ENCODE measurements around the gene DCN. TPM values are rescaled to one million over a fixed set of nuclear protein-coding genes. Genes with fewer than 3 reads are reported as not detected.

The DCN gene
- total RNA-seq, 2 experiments from 2014 or later = not detected

DNA sequence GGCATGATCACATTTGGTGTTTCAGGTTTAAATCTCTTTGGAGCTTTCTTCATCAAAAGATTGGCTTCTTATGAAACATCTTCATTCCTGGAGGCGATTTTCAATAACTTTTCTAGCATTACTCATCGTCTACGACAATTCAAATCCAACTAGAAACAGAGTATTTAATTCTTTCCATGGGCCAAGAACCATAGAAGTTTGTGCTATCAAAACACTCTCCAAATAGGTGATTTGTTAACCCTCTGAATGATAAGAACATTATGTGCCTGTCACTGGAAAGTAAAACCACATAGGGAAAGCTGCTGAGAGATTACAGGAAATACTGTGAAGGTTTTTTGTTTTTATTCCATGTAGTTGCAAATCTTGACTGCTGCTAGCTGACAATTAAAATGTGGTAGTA is 6.9 kb upstream of the DCN start:
- no peaks in the 10 kb centered on the region for H3K36me3 ChIP-seq (ENCODE audit: insufficient read depth, low read length)
- no peak for TF ChIP-seq EZH2phosphoT487 (IDR thresholded peaks at IDR 0.05; ENCODE audit: borderline replicate concordance, low read depth, low read length)
- TF ChIP-seq, protein P1, sequence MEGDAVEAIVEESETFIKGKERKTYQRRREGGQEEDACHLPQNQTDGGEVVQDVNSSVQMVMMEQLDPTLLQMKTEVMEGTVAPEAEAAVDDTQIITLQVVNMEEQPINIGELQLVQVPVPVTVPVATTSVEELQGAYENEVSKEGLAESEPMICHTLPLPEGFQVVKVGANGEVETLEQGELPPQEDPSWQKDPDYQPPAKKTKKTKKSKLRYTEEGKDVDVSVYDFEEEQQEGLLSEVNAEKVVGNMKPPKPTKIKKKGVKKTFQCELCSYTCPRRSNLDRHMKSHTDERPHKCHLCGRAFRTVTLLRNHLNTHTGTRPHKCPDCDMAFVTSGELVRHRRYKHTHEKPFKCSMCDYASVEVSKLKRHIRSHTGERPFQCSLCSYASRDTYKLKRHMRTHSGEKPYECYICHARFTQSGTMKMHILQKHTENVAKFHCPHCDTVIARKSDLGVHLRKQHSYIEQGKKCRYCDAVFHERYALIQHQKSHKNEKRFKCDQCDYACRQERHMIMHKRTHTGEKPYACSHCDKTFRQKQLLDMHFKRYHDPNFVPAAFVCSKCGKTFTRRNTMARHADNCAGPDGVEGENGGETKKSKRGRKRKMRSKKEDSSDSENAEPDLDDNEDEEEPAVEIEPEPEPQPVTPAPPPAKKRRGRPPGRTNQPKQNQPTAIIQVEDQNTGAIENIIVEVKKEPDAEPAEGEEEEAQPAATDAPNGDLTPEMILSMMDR (conservative IDR thresholded peaks at IDR 0.05; ENCODE audit: low read length) = no peak
- no peak overlapping the region for H3K4me2 ChIP-seq (ENCODE audit: low read length)
- intact Hi-C loops (cut with micrococcal nuclease; ENCODE audit: unreplicated experiment) = no loop called here
- no peak overlapping the region for H2AFZ ChIP-seq (ENCODE audit: low read length)
- H4K20me1 ChIP-seq (ENCODE audit: insufficient read depth, low read length) = no peaks in the 10 kb centered on the region
- H3K4me1 ChIP-seq (ENCODE audit: insufficient read depth, low read length, poor library complexity, severe bottlenecking) = no peaks in the 10 kb centered on the region
- no peak overlapping the region for H3K27ac ChIP-seq (ENCODE audit: low read depth, low read length, poor library complexity, severe bottlenecking)
- no peak overlapping the region for H3K4me3 ChIP-seq (ENCODE audit: low read depth, low read length, poor library complexity, severe bottlenecking)
- no peaks in the 10 kb centered on the region for H3K9me3 ChIP-seq (ENCODE audit: low read length)
- no peaks in the 10 kb centered on the region for H3K79me2 ChIP-seq (ENCODE audit: insufficient read depth, low read depth, low read length)
- no peak for DNase-seq (ENCODE audit: low spot score)
- CTCF ChIA-PET (ENCODE audit: unreplicated experiment) = no interaction called here
- no peaks in the 10 kb centered on the region for H3K9me2 ChIP-seq (ENCODE audit: insufficient read depth, low read length)
- no TSS peak for BruUV-seq (replicated peaks)
- POLR2A ChIA-PET = no interaction called here

GRCh38 chr12:91188778-91189177 is 6.2 kb upstream of the DCN start:
- Histone ChIP-seq H3K4me2 (ENCODE audit: low read length) (no peak overlapping the region), H3K9me3 (ENCODE audit: low read length) (no peaks in the 10 kb centered on the region), H3K4me3 (ENCODE audit: low read depth, low read length, poor library complexity, severe bottlenecking) (no peak overlapping the region), H3K9me2 (ENCODE audit: insufficient read depth, low read length) (no peaks in the 10 kb centered on the region), H3K4me1 (ENCODE audit: insufficient read depth, low read length, poor library complexity, severe bottlenecking) (no peaks in the 10 kb centered on the region), H4K20me1 (ENCODE audit: insufficient read depth, low read length) (no peaks in the 10 kb centered on the region), H2AFZ (ENCODE audit: low read length) (no peak overlapping the region), H3K36me3 (ENCODE audit: insufficient read depth, low read length) (no peaks in the 10 kb centered on the region), H3K27ac (ENCODE audit: low read depth, low read length, poor library complexity, severe bottlenecking) (no peak overlapping the region), H3K79me2 (ENCODE audit: insufficient read depth, low read depth, low read length) (no peaks in the 10 kb centered on the region)
- BruUV-seq (replicated peaks) = no TSS peak
- intact Hi-C loops (cut with micrococcal nuclease; ENCODE audit: unreplicated experiment) = no loop called here
- POLR2A ChIA-PET = no interaction called here
- CTCF ChIA-PET (ENCODE audit: unreplicated experiment) = no interaction called here
- DNase-seq (ENCODE audit: low spot score) = no peak
- TF ChIP-seq EZH2phosphoT487 (IDR thresholded peaks at IDR 0.05; ENCODE audit: borderline replicate concordance, low read depth, low read length) = no peak
- TF ChIP-seq, protein P1 (conservative IDR thresholded peaks at IDR 0.05; ENCODE audit: low read length) = no peak

DNA sequence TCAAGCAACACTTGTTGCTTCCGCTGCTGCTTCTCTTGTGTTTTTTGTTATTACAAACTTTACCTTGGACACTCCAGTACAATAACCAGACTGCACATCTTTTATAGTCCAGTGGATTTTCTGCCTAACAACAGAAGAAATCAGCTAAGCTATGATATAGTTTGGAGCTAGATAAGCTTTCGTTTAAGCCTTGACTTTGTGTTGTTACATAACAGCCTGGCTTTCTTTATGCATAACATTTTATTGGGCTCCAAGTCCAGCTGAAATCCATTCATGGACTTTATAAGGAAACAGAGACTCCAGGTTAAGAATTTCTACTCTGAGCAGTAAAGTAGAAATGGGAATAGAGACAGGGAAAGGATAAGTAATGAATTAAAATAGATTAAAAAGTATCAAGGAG is 3.5 kb upstream of the DCN start:
- Histone ChIP-seq H3K27ac (ENCODE audit: low read depth, low read length, poor library complexity, severe bottlenecking) (no peak overlapping the region), H3K4me2 (ENCODE audit: low read length) (no peak overlapping the region), H3K4me3 (ENCODE audit: low read depth, low read length, poor library complexity, severe bottlenecking) (no peak overlapping the region), H3K9me3 (ENCODE audit: low read length) (no peaks in the 10 kb centered on the region), H3K36me3 (ENCODE audit: insufficient read depth, low read length) (no peaks in the 10 kb centered on the region), H4K20me1 (ENCODE audit: insufficient read depth, low read length) (no peaks in the 10 kb centered on the region), H3K79me2 (ENCODE audit: insufficient read depth, low read depth, low read length) (no peaks in the 10 kb centered on the region), H2AFZ (ENCODE audit: low read length) (no peak overlapping the region), H3K4me1 (ENCODE audit: insufficient read depth, low read length, poor library complexity, severe bottlenecking) (no peaks in the 10 kb centered on the region), H3K9me2 (ENCODE audit: insufficient read depth, low read length) (no peaks in the 10 kb centered on the region)
- POLR2A ChIA-PET = no interaction called here
- BruUV-seq (replicated peaks) = no TSS peak
- TF ChIP-seq, protein P1 (conservative IDR thresholded peaks at IDR 0.05; ENCODE audit: low read length) = no peak
- TF ChIP-seq EZH2phosphoT487 (IDR thresholded peaks at IDR 0.05; ENCODE audit: borderline replicate concordance, low read depth, low read length) = no peak
- intact Hi-C loops (cut with micrococcal nuclease; ENCODE audit: unreplicated experiment) = no loop called here
- no peak for DNase-seq (ENCODE audit: low spot score)
- CTCF ChIA-PET (ENCODE audit: unreplicated experiment) = no interaction called here

Measured in OCI-LY7 (cell line).